ENCODE results near the gene OPALIN.

OPALIN gene

DNA sequence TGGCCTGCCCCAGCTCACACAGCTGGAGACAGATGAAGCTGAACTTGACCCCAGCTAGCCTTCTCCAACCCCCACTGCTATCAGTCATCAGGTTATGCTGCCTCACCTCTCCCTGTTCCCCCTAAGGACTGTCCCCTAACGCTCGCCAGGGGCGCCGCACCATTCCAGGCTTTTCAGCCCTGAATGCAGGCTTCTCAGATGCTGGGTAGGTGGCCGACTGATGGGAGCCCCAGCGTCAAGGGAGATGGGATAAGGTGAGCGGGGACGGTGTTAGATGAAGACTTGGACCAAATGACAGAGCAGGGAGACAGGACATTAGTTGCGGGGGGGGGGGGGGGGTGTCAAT, 15.8 kb upstream of the OPALIN start:
- no peak for DNase-seq (ENCODE audit: low read depth)
- peak overlapping the region; percentile 64 for H3K4me3 ChIP-seq (ENCODE audit: low read length)
- TF ChIP-seq, protein P1, sequence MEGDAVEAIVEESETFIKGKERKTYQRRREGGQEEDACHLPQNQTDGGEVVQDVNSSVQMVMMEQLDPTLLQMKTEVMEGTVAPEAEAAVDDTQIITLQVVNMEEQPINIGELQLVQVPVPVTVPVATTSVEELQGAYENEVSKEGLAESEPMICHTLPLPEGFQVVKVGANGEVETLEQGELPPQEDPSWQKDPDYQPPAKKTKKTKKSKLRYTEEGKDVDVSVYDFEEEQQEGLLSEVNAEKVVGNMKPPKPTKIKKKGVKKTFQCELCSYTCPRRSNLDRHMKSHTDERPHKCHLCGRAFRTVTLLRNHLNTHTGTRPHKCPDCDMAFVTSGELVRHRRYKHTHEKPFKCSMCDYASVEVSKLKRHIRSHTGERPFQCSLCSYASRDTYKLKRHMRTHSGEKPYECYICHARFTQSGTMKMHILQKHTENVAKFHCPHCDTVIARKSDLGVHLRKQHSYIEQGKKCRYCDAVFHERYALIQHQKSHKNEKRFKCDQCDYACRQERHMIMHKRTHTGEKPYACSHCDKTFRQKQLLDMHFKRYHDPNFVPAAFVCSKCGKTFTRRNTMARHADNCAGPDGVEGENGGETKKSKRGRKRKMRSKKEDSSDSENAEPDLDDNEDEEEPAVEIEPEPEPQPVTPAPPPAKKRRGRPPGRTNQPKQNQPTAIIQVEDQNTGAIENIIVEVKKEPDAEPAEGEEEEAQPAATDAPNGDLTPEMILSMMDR (conservative IDR thresholded peaks at IDR 0.05; ENCODE audit: low read length): no peak

DNA sequence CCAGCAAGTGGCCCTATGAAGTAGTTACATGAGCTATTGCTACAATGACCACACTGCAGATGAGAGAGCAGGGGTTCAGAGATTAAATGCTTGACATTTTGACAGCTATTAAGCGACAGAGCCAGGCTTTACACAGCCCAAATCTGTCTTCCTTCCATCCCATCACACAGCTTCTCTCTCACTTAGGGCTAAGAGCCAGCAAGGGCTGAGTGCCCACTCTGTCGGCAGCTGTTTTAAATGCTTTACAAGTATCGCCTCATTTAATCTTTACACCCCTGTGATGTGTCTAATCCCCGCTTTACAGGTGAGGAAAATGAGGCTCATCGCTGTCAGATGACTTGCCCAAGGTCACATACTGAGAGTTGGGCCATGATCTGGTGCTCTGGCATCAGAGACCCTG, 15.2 kb upstream of the OPALIN start:
- TF ChIP-seq, protein P1 (conservative IDR thresholded peaks at IDR 0.05; ENCODE audit: low read length): no peak

DNA sequence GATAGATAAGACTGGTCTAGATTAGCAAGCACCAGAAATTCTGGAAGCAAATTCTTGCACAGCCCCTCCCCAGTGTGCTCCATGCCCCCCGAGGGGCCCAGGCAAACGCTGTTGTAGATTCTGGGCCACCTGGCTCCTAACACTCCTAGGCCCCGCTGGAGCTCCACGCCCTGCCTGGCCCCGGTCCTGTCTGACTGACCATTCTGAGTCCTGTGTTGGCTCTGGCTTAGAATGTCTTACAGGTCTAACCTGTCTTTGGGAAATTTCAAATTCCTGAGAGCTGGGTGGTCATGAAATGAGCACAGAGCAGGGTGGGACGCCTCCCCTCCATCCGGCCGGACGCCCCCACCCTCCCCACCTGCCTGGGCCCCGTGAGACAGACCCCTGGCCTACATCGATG, 12.6 kb upstream of the OPALIN start:
- DNase-seq (ENCODE audit: low read depth): no peak
- H3K4me3 ChIP-seq (ENCODE audit: low read length): no peak overlapping the region
- TF ChIP-seq, protein P1 (conservative IDR thresholded peaks at IDR 0.05; ENCODE audit: low read length): no peak

More for the DNA sequence above, 15.2 kb upstream of the OPALIN start:
- DNase-seq (ENCODE audit: low read depth): no peak
- H3K4me3 ChIP-seq (ENCODE audit: low read length): no peak overlapping the region

- TF ChIP-seq, protein P1 (conservative IDR thresholded peaks at IDR 0.05; ENCODE audit: low read length): peak; percentile 78
- no peak overlapping the region for H3K4me3 ChIP-seq (ENCODE audit: low read length)
- DNase-seq (ENCODE audit: low read depth): peak; percentile 41
These were observed 11.9 kb upstream of the OPALIN start for GRCh38 chr10:96370584-96371157.

- no peak for DNase-seq (ENCODE audit: low read depth)
- TF ChIP-seq, protein P1 (conservative IDR thresholded peaks at IDR 0.05; ENCODE audit: low read length): no peak
- no peak overlapping the region for H3K4me3 ChIP-seq (ENCODE audit: low read length)
These were observed 11.2 kb upstream of the OPALIN start for GRCh38 chr10:96369890-96370583.

- TF ChIP-seq, protein P1 (conservative IDR thresholded peaks at IDR 0.05; ENCODE audit: low read length): no peak
- no peak overlapping the region for H3K4me3 ChIP-seq (ENCODE audit: low read length)
- no peak for DNase-seq (ENCODE audit: low read depth)
These were observed 10.2 kb upstream of the OPALIN start for GRCh38 chr10:96368971-96369370.

GRCh38 chr10:96367470-96367869, 8.7 kb upstream of the OPALIN start:
- TF ChIP-seq, protein P1 (conservative IDR thresholded peaks at IDR 0.05; ENCODE audit: low read length): no peak
- no peak for DNase-seq (ENCODE audit: low read depth)
- no peak overlapping the region for H3K4me3 ChIP-seq (ENCODE audit: low read length)
